GM12874 (cell line): Measurements from ENCODE around the gene CLIP1.

Experiments used
- CTCF ChIP-seq: IDR thresholded peaks from 2 replicates; pipeline ENCODE4 v1.5.1; 2011; ENCODE audit warnings: low read depth, mild to moderate bottlenecking, control low read depth, low read length, moderate library complexity; ENCODE audit not compliant: insufficient read depth

CLIP1 gene

DNA sequence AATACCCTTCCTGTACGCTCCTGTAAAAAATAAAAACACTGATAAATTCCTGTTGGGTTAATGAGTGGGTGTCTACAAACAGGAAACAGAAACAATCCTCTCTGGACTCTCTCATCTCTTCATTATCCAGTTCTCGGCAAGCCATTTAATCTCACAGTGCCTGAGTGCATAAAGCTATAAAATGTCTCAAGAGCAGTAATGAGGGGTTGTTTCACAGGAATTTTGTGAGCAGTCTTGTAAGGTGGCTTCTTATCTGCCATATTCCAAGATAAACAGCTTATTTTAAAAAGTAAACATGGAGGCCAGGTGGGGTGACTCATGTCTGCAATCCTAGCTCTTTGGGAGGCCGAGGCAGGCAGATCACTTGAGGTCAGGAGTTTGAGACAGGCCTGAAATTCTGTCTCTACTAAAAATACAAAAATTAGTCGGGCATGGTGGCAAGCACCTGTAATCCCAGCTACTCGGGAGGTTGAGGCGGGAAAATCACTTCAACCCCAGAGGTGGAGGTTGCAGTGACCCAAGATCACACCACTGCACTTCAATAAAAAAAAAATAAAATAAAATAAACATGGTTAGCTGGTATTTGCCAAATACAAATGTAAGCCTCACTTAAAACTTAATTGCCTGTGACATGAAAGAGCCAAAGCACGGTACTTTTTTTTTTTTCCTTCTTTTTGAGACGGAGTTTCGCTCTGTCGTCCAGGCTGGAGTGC is 54.0 kb downstream of the CLIP1 start:
- TF ChIP-seq CTCF, result no peak

DNA sequence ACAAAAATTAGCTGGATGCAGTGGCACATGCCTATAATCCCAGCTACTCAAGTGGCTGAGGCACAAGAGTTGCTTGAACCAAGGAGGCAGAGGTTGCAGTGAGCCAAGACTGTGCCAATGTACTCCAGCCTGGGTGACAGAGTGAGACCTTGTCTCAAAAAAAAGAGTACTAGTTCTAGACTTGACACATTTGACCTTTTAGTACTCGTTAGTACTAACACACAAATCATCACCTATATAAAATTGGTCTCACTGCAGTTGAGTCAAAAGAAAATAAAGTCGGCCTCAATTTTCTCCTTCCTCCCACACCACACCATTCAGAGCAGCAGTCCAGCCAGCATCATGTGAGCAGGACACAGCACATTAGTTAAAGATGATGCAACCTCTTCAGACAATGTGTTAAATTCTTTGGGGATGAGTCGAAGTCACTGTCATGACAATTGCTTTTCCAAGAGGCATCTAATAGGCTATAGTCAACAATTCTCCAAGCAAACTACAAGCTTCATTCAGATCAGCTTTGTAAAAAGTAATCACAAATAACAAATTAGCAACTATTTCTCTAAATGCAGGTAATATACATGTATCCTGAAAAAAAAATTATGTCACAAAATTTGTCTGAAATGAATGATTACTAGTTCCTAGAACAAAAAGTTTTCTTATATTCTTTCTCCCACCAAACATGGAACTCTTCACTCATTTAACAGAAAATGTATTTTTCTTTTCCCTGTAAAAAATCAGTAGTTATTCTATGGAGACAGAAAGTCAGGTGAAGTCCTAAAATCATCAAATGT is 55.6 kb downstream of the CLIP1 start:
- TF ChIP-seq CTCF, result no peak

- TF ChIP-seq CTCF, result no peak
Measured at GRCh38 chr12:122363782-122364181, 58.7 kb downstream of the CLIP1 start.

DNA sequence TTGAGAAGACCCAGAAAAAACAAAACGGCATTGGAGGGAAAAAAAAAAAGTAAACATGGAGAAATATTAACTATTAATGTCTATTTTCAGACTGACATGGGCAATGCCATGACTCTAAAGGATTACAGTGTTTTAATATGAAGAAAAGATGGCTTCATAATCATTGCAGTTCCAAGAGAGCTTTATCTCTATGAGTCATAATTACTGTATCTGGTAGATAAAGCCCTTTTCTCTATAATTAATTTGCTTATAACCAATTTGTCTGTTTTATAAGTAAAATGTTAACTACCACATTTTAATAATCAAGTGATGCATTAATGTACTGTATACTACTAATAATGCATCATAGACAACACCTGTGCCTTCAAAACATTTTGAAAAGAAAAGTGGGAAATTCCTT is 59.7 kb downstream of the CLIP1 start:
- TF ChIP-seq CTCF, result no peak

DNA sequence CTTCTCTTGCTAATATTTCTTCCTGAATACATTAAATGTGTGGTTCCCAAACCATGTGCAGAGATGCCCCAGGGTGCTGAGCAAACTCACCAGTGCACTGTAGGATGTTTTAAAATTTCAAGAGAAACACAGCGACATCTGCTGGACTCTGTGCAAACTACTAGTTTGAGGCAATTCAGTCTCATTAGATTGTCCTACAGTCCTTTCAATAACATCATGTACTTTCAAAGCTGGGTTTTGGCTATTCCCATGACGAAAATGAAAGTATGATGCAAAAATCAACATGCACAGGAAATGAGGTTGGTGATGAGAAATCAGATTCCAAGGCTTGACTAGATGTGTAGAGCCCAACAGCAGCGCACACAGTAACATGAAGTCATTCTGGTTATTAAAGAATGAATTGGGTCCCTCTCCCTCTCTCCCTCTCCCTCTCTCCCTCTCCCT is 66.3 kb downstream of the CLIP1 start:
- peak; percentile 73 for TF ChIP-seq CTCF

DNA sequence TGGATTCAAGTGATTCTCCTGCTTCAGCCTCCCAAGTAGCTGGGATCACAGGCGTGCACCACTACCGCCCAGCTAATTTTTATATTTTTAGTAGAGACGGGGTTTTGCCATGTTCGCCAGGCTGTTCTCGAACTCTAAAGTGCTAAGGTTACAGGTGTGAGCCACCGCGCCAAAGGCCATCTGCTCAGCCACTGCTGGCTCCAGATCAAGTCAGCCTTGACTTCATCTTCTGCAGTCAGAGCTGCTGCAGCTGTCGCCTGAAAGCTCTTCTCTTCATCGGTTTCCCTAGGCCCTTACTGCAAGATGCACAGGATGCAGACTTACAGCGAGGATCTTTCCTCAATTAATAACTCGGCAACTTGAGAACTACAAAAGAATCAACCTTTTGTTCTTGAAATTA is 66.8 kb downstream of the CLIP1 start:
- TF ChIP-seq CTCF, result no peak

- no peak for TF ChIP-seq CTCF
Measured at GRCh38 chr12:122354958-122355641, 67.4 kb downstream of the CLIP1 start.
